Measurements from ENCODE around the gene PDZD8. TPM values are rescaled to one million over a fixed set of nuclear protein-coding genes. Genes with fewer than 3 reads are reported as not detected.

The PDZD8 gene
- polyA plus RNA-seq, 1 donor (not counting 4 experiments of a cell fraction or from before 2014, with no cell fraction given) = 24.3 TPM

DNA sequence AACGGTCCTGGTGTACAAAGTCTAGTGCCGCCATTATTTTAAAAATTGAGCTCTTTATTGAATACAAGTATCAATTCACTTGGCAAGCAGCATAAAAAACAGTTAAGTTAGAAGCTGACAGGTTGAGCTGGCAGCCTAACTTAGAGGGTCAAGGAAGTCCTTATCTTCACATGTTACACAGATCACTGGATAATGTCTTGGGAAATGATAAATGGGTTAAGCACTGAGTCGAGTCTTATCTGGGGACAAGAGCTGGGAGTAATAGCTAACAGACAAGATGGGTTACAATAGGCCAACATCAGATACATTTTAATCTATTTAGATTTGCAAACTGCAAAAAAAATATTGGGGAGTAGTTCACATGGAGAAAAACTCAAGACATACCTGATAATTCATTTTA is 100.1 kb downstream of the PDZD8 start:
- Histone ChIP-seq H3K9ac (ENCODE audit: control insufficient read depth, extremely low read depth, insufficient read depth, low read length) (no peak overlapping the region), H3K27me3 (ENCODE audit: control insufficient read depth, extremely low read depth, insufficient read depth, low read length) (no peaks in the 10 kb centered on the region), H3K36me3 (ENCODE audit: control insufficient read depth in 2 of 2, extremely low read depth in 1 of 2, insufficient read depth in 2 of 2, low read length in 2 of 2) (no peaks in the 10 kb centered on the region), H2AFZ (ENCODE audit: control insufficient read depth, low read length) (no peak overlapping the region), H3K9me3 (ENCODE audit: control insufficient read depth, low read depth, low read length) (no peaks in the 10 kb centered on the region), H3K79me2 (ENCODE audit: control insufficient read depth, insufficient read depth, low read length) (no peaks in the 10 kb centered on the region), H3K27ac (ENCODE audit: control insufficient read depth, insufficient read depth, low read length) (no peak overlapping the region), H4K20me1 (ENCODE audit: control insufficient read depth, extremely low read depth, insufficient read depth, low read length) (no peaks in the 10 kb centered on the region), H3K4me1 (ENCODE audit: control insufficient read depth, extremely low read depth, insufficient read depth, low read length) (peaks cover 10% of the 10 kb centered on the region), H3K4me2 (ENCODE audit: control insufficient read depth, extremely low read depth, insufficient read depth, low read depth, low read length) (no peak overlapping the region), H3K4me3 (ENCODE audit: control insufficient read depth in 2 of 3, extremely low read depth in 1 of 3, insufficient read depth in 2 of 3, low read depth in 1 of 3, low read length in 3 of 3) (no peak overlapping the region), H3K9me1 (ENCODE audit: control insufficient read depth, extremely low read depth, insufficient read depth, low read length) (no peaks in the 10 kb centered on the region)
- TF ChIP-seq, protein P1, sequence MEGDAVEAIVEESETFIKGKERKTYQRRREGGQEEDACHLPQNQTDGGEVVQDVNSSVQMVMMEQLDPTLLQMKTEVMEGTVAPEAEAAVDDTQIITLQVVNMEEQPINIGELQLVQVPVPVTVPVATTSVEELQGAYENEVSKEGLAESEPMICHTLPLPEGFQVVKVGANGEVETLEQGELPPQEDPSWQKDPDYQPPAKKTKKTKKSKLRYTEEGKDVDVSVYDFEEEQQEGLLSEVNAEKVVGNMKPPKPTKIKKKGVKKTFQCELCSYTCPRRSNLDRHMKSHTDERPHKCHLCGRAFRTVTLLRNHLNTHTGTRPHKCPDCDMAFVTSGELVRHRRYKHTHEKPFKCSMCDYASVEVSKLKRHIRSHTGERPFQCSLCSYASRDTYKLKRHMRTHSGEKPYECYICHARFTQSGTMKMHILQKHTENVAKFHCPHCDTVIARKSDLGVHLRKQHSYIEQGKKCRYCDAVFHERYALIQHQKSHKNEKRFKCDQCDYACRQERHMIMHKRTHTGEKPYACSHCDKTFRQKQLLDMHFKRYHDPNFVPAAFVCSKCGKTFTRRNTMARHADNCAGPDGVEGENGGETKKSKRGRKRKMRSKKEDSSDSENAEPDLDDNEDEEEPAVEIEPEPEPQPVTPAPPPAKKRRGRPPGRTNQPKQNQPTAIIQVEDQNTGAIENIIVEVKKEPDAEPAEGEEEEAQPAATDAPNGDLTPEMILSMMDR (optimal IDR thresholded peaks at IDR 0.05 in 1 of 3, IDR thresholded peaks at IDR 0.05 in 1 of 3, conservative IDR thresholded peaks at IDR 0.05 in 1 of 3; ENCODE audit: extremely low read depth in 1 of 3, insufficient read depth in 2 of 3, low read length in 3 of 3) = no peak
- no peak for TF ChIP-seq EZH2 (IDR thresholded peaks at IDR 0.05; ENCODE audit: low read length)
- DNase-seq (ENCODE audit: low read depth, low spot score) = no peak
- dilution Hi-C loops (cut with MboI; ENCODE audit: extremely low pct_ligation_motif_present, low sequenced_read_pairs) = no loop called here
- no peak for FAIRE-seq

DNA sequence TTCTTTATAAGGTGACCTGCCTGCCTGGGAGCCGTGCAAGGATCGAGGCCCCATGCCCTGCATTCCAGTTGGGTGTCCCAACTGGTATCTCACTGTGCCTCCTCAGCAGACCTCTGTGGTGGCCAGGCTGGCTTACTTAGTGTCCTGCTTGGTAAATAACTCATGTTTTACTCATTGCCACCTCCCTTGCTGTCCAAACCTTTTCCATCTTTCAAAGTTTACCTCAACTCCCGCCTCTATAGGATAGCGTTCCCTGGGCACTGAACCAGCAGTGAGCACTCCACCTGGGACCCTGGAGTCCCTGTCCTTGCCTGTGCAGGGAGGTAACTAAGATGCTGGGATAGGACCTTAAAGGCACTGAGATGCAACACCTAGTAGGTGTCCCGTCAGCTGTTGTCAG is 100.7 kb downstream of the PDZD8 start:
- H2AFZ ChIP-seq (ENCODE audit: control insufficient read depth, low read length) = no peak overlapping the region
- dilution Hi-C loops (cut with MboI; ENCODE audit: extremely low pct_ligation_motif_present, low sequenced_read_pairs) = no loop called here
- no peak overlapping the region for H3K9ac ChIP-seq (ENCODE audit: control insufficient read depth, extremely low read depth, insufficient read depth, low read length)
- FAIRE-seq (no peak), DNase-seq (ENCODE audit: low read depth, low spot score) (no peak)
- peaks cover 10% of the 10 kb centered on the region for H3K4me1 ChIP-seq (ENCODE audit: control insufficient read depth, extremely low read depth, insufficient read depth, low read length)
- no peaks in the 10 kb centered on the region for H4K20me1 ChIP-seq (ENCODE audit: control insufficient read depth, extremely low read depth, insufficient read depth, low read length)
- no peaks in the 10 kb centered on the region for H3K79me2 ChIP-seq (ENCODE audit: control insufficient read depth, insufficient read depth, low read length)
- H3K9me1 ChIP-seq (ENCODE audit: control insufficient read depth, extremely low read depth, insufficient read depth, low read length) = no peaks in the 10 kb centered on the region
- H3K4me3 ChIP-seq (ENCODE audit: control insufficient read depth in 2 of 3, extremely low read depth in 1 of 3, insufficient read depth in 2 of 3, low read depth in 1 of 3, low read length in 3 of 3) = no peak overlapping the region
- H3K9me3 ChIP-seq (ENCODE audit: control insufficient read depth, low read depth, low read length) = no peaks in the 10 kb centered on the region
- H3K27ac ChIP-seq (ENCODE audit: control insufficient read depth, insufficient read depth, low read length) = no peak overlapping the region
- H3K36me3 ChIP-seq (ENCODE audit: control insufficient read depth in 2 of 2, extremely low read depth in 1 of 2, insufficient read depth in 2 of 2, low read length in 2 of 2) = no peaks in the 10 kb centered on the region
- H3K27me3 ChIP-seq (ENCODE audit: control insufficient read depth, extremely low read depth, insufficient read depth, low read length) = no peaks in the 10 kb centered on the region
- no peak overlapping the region for H3K4me2 ChIP-seq (ENCODE audit: control insufficient read depth, extremely low read depth, insufficient read depth, low read depth, low read length)
- no peak for TF ChIP-seq EZH2 (IDR thresholded peaks at IDR 0.05; ENCODE audit: low read length)
- TF ChIP-seq, protein P1 (optimal IDR thresholded peaks at IDR 0.05 in 1 of 3, IDR thresholded peaks at IDR 0.05 in 1 of 3, conservative IDR thresholded peaks at IDR 0.05 in 1 of 3; ENCODE audit: extremely low read depth in 1 of 3, insufficient read depth in 2 of 3, low read length in 3 of 3) = no peak
